OCI-LY1 (cell line): Measurements from ENCODE around the gene FBXO41.

Experiments
- H2AFZ ChIP-seq: fragments of 200-600 bp; sonication (generic), shearing (Covaris generic); 2 replicates; pipeline ENCODE4 v1.6.0; 2014; ENCODE audit warnings: antibody characterized with exemption, mild to moderate bottlenecking, low read length
- H3F3A ChIP-seq: fragments of 200-600 bp; sonication (generic), shearing (Covaris generic); 2 replicates; pipeline ENCODE4 v1.6.0; 2014; ENCODE audit warnings: mild to moderate bottlenecking, antibody characterized with exemption, low read length, moderate library complexity; ENCODE audit not compliant: insufficient read depth
- H3K27ac ChIP-seq: fragments of 200-600 bp; sonication (generic); 2 replicates; pipeline ENCODE4 v1.5.1; 2014; ENCODE audit warnings: low read length, mixed run types, mild to moderate bottlenecking, low read depth; ENCODE audit not compliant: poor library complexity, severe bottlenecking
- H3K27me3 ChIP-seq: fragments of 200-600 bp; sonication (generic); 2 replicates; pipeline ENCODE4 v1.6.0; 2014; ENCODE audit warnings: antibody characterized with exemption, mild to moderate bottlenecking, low read length, moderate library complexity; ENCODE audit not compliant: insufficient read depth
- H3K36me3 ChIP-seq: fragments of 200-600 bp; sonication (generic); 2 replicates; pipeline ENCODE4 v1.6.1; 2014; ENCODE audit warnings: mild to moderate bottlenecking, antibody characterized with exemption, low read length, moderate library complexity, mixed read lengths; ENCODE audit not compliant: insufficient read depth
- H3K4me1 ChIP-seq: fragments of 200-600 bp; sonication (generic); 2 replicates; pipeline ENCODE4 v1.5.1; 2014; ENCODE audit warnings: mild to moderate bottlenecking, low read length, moderate library complexity; ENCODE audit not compliant: insufficient read depth, severe bottlenecking
- H3K4me2 ChIP-seq: fragments of 200-600 bp; sonication (generic), shearing (Covaris generic); 2 replicates; pipeline ENCODE4 v1.6.1; 2014; ENCODE audit warnings: low read length
- H3K4me3 ChIP-seq: fragments of 200-600 bp; sonication (generic); 2 replicates; pipeline ENCODE4 v1.5.1; 2014; ENCODE audit warnings: low read length, low read depth, mild to moderate bottlenecking, mixed read lengths; ENCODE audit not compliant: poor library complexity, severe bottlenecking
- H3K79me2 ChIP-seq: fragments of 200-600 bp; shearing (Covaris generic); 2 replicates; pipeline ENCODE4 v1.6.1; 2016; ENCODE audit warnings: mixed run types, low read length, mixed read lengths; ENCODE audit not compliant: insufficient read depth
- H3K9ac ChIP-seq: fragments of 200-600 bp; sonication (generic), shearing (Covaris generic); 2 replicates; pipeline ENCODE4 v1.6.1; 2014; ENCODE audit warnings: mild to moderate bottlenecking, low read length, mixed read lengths
- H3K9me2 ChIP-seq: fragments of 200-600 bp; sonication (generic), shearing (Covaris generic); 2 replicates; pipeline ENCODE4 v1.6.1; 2014; ENCODE audit warnings: low read depth, mild to moderate bottlenecking, low read length, mixed read lengths
- H3K9me3 ChIP-seq: fragments of 200-600 bp; shearing (Covaris generic); 2 replicates; pipeline ENCODE4 v1.6.1; 2014; ENCODE audit warnings: low read length, mixed read lengths
- H4K20me1 ChIP-seq: fragments of 200-600 bp; sonication (generic), shearing (Covaris generic); 2 replicates; pipeline ENCODE4 v1.6.0; 2016; ENCODE audit warnings: mild to moderate bottlenecking, low read length; ENCODE audit not compliant: insufficient read depth
- EZH2 ChIP-seq: fragments of 200-600 bp; sonication (generic), shearing (Covaris generic); IDR thresholded peaks from 2 replicates; pipeline ENCODE4 v1.8.0; 2017; ENCODE audit warnings: borderline replicate concordance, mixed run types, mild to moderate bottlenecking, antibody characterized with exemption, low read length, moderate library complexity, mixed read lengths
- TF ChIP-seq, protein P1 (sequence below): fragments of 200-600 bp; sonication (generic), shearing (Covaris generic); IDR thresholded peaks from 2 replicates; pipeline ENCODE4 v1.5.1; 2017; ENCODE audit warnings: mild to moderate bottlenecking, antibody characterized with exemption, low read length, moderate library complexity, mixed read lengths

FBXO41 gene

DNA sequence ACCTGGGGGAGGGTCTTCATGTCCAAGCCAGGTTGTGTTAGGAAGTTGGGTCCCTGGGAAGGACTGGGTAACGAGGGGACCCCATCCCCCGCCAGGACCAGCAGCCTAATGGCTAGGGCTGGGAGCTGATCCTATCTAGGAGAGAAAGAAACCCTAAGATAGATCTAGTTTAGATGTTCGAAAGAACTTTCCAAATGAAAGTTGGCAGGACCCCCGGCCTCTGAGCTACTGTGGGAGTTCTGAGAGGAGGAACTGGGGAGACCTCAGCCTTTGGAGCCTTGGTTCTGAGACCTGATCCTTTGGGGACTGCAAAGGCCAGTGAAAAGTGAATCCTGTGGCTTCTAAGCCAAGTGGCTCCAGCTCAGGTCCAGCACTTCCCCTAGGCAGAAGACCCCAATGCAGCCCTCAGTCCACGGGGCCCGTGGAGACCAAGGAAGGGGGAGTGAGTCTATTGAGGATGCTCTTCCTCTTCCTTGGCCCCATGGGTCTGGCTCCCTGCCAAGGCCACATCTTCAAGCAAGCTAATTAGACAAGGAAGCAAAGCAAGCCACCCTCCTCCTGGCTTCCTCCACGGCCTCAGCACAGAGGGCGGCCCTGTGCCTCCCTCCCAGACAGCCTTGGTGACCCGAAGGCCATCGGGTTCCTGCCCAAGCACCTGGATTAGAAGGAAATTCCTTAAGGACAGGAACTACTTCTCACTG, 26.7 kb downstream of the FBXO41 start:
- Histone ChIP-seq H3F3A (peaks cover 4% of the 10 kb centered on the region; the same call in 1 of the 2 replicates), H3K9me2 (no peaks in the 10 kb centered on the region), H2AFZ (no peak overlapping the region), H3K4me2 (no peak overlapping the region), H3K27ac (no peak overlapping the region), H3K9ac (no peak overlapping the region), H3K4me1 (no peaks in the 10 kb centered on the region), H4K20me1 (no peaks in the 10 kb centered on the region), H3K79me2 (no peaks in the 10 kb centered on the region), H3K36me3 (peaks cover 86% of the 10 kb centered on the region), H3K9me3 (no peaks in the 10 kb centered on the region), H3K27me3 (no peaks in the 10 kb centered on the region), H3K4me3 (no peak overlapping the region)
- TF ChIP-seq, protein P1, sequence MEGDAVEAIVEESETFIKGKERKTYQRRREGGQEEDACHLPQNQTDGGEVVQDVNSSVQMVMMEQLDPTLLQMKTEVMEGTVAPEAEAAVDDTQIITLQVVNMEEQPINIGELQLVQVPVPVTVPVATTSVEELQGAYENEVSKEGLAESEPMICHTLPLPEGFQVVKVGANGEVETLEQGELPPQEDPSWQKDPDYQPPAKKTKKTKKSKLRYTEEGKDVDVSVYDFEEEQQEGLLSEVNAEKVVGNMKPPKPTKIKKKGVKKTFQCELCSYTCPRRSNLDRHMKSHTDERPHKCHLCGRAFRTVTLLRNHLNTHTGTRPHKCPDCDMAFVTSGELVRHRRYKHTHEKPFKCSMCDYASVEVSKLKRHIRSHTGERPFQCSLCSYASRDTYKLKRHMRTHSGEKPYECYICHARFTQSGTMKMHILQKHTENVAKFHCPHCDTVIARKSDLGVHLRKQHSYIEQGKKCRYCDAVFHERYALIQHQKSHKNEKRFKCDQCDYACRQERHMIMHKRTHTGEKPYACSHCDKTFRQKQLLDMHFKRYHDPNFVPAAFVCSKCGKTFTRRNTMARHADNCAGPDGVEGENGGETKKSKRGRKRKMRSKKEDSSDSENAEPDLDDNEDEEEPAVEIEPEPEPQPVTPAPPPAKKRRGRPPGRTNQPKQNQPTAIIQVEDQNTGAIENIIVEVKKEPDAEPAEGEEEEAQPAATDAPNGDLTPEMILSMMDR, result no peak
- TF ChIP-seq EZH2, result no peak

DNA sequence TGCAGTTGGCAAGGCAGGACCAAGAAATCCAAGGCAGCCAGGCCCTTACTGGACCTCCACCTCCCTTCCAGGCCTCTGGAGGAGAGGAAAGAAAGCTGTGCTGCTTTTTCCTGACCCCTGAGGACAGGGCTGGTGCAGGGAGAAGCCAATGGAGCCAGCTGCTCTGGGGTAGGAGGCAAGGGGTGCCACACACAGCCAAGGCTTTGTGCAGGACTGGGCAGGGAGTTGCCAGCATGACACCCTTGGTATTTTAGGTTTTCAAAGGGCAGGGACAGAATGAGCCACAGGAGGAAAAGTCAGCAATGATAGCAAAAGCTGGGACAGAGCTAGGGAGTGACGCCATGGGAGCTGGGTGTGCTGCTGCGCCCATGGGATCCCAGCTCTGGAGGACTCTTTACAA, 27.3 kb downstream of the FBXO41 start:
- peaks cover 4% of the 10 kb centered on the region; the same call in 1 of the 2 replicates for H3F3A ChIP-seq
- no peak overlapping the region for H3K4me3 ChIP-seq
- peaks cover 86% of the 10 kb centered on the region for H3K36me3 ChIP-seq
- no peaks in the 10 kb centered on the region for H3K9me3 ChIP-seq
- no peak overlapping the region for H3K27ac ChIP-seq
- H4K20me1 ChIP-seq, result no peaks in the 10 kb centered on the region
- H3K27me3 ChIP-seq, result no peaks in the 10 kb centered on the region
- no peak overlapping the region for H3K9ac ChIP-seq
- no peaks in the 10 kb centered on the region for H3K4me1 ChIP-seq
- TF ChIP-seq, protein P1, result no peak
- no peak for TF ChIP-seq EZH2
- no peak overlapping the region for H2AFZ ChIP-seq
- no peak overlapping the region for H3K4me2 ChIP-seq
- H3K9me2 ChIP-seq, result no peaks in the 10 kb centered on the region
- H3K79me2 ChIP-seq, result no peaks in the 10 kb centered on the region

DNA sequence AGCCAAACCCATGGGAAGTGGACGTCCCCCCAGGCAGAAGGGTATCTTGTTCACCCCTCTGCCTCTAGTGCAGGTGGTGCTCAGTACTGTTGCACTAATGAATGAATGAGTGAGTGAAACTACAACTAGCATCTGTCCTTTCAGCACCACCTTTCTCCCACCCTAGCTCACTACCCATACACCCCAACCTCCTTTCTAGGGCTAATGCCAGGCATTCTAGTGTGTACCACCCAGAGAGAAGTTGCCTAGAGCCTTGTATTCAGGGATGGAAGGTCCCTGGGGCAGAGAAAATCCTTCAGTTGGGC, 27.7 kb downstream of the FBXO41 start:
- H3K9me2 ChIP-seq, result no peaks in the 10 kb centered on the region
- TF ChIP-seq, protein P1, result no peak
- no peak for TF ChIP-seq EZH2
- H3K27me3 ChIP-seq, result no peaks in the 10 kb centered on the region
- no peak overlapping the region for H3K9ac ChIP-seq
- H3K79me2 ChIP-seq, result no peaks in the 10 kb centered on the region
- H3K9me3 ChIP-seq, result no peaks in the 10 kb centered on the region
- H3K4me2 ChIP-seq, result no peak overlapping the region
- H4K20me1 ChIP-seq, result no peaks in the 10 kb centered on the region
- peaks cover 4% of the 10 kb centered on the region; the same call in 1 of the 2 replicates for H3F3A ChIP-seq
- peaks cover 89% of the 10 kb centered on the region for H3K36me3 ChIP-seq
- no peak overlapping the region for H2AFZ ChIP-seq
- H3K4me1 ChIP-seq, result no peaks in the 10 kb centered on the region
- no peak overlapping the region for H3K4me3 ChIP-seq
- H3K27ac ChIP-seq, result no peak overlapping the region
